ENCODE results near the gene TDRD12.
"Not testable (repeated sequence)": the region's sequence is repeated elsewhere in the genome, so short reads cannot be mapped to it uniquely, and the experiment has no call there.

The TDRD12 gene

GRCh38 chr19:32837531-32837930 lies 118.0 kb downstream of the TDRD12 start:
- no peaks in the 10 kb centered on the region for H3K4me1 Mint-ChIP-seq
- no peak overlapping the region for H3K27ac Mint-ChIP-seq
- TF ChIP-seq CTCF (IDR thresholded peaks at IDR 0.05; ENCODE audit: unreplicated experiment in 3 of 3): no peak
- H3K36me3 Mint-ChIP-seq (ENCODE audit: low read depth): peaks cover 28% of the 10 kb centered on the region
- H3K4me3 Mint-ChIP-seq: no peak overlapping the region
- peaks cover 18% of the 10 kb centered on the region for H3K9me3 Mint-ChIP-seq
- H3K27me3 Mint-ChIP-seq (ENCODE audit: low read depth): no peaks in the 10 kb centered on the region

- Mint-ChIP-seq H3K9me3 (peaks cover 30% of the 10 kb centered on the region), H3K36me3 (ENCODE audit: low read depth) (peaks cover 47% of the 10 kb centered on the region), H3K27ac (no peak overlapping the region), H3K4me3 (no peak overlapping the region), H3K4me1 (no peaks in the 10 kb centered on the region), H3K27me3 (ENCODE audit: low read depth) (peaks cover 5% of the 10 kb centered on the region)
- TF ChIP-seq CTCF (IDR thresholded peaks at IDR 0.05; ENCODE audit: unreplicated experiment in 3 of 3): no peak
These were observed 122.5 kb downstream of the TDRD12 start for GRCh38 chr19:32842061-32842460.

GRCh38 chr19:32843716-32844245 lies 124.2 kb downstream of the TDRD12 start:
- peaks cover 33% of the 10 kb centered on the region for H3K9me3 Mint-ChIP-seq
- no peak overlapping the region for H3K27ac Mint-ChIP-seq
- H3K36me3 Mint-ChIP-seq (ENCODE audit: low read depth): peaks cover 52% of the 10 kb centered on the region
- H3K4me3 Mint-ChIP-seq: no peak overlapping the region
- TF ChIP-seq CTCF (IDR thresholded peaks at IDR 0.05; ENCODE audit: unreplicated experiment in 3 of 3): no peak
- H3K27me3 Mint-ChIP-seq (ENCODE audit: low read depth): peaks cover 5% of the 10 kb centered on the region
- H3K4me1 Mint-ChIP-seq: no peaks in the 10 kb centered on the region

- Mint-ChIP-seq H3K9me3 (peaks cover 15% of the 10 kb centered on the region), H3K36me3 (ENCODE audit: low read depth) (peaks cover 24% of the 10 kb centered on the region)
- not testable (repeated sequence) for H3K27me3 Mint-ChIP-seq (ENCODE audit: low read depth); H3K4me1 Mint-ChIP-seq; H3K27ac Mint-ChIP-seq; H3K4me3 Mint-ChIP-seq
These were observed 128.5 kb downstream of the TDRD12 start for GRCh38 chr19:32848035-32848434.

- TF ChIP-seq CTCF (IDR thresholded peaks at IDR 0.05; ENCODE audit: unreplicated experiment in 3 of 3): no peak
- peaks cover 7% of the 10 kb centered on the region for H3K36me3 Mint-ChIP-seq (ENCODE audit: low read depth)
- no peak overlapping the region for H3K27ac Mint-ChIP-seq
- H3K27me3 Mint-ChIP-seq (ENCODE audit: low read depth): no peaks in the 10 kb centered on the region
- H3K4me1 Mint-ChIP-seq: no peaks in the 10 kb centered on the region
- H3K4me3 Mint-ChIP-seq: no peak overlapping the region
- peaks cover 1% of the 10 kb centered on the region for H3K9me3 Mint-ChIP-seq
These were observed 132.6 kb downstream of the TDRD12 start for GRCh38 chr19:32852216-32852615.

GRCh38 chr19:32856818-32857217 lies 137.3 kb downstream of the TDRD12 start:
- H3K9me3 Mint-ChIP-seq; H3K4me3 Mint-ChIP-seq; H3K4me1 Mint-ChIP-seq; H3K36me3 Mint-ChIP-seq (ENCODE audit: low read depth); H3K27me3 Mint-ChIP-seq (ENCODE audit: low read depth); H3K27ac Mint-ChIP-seq: not testable (repeated sequence)

- no peak overlapping the region for H3K27ac Mint-ChIP-seq
- peaks cover under 1% of the 10 kb centered on the region for H3K36me3 Mint-ChIP-seq (ENCODE audit: low read depth)
- TF ChIP-seq CTCF (IDR thresholded peaks at IDR 0.05; ENCODE audit: unreplicated experiment in 3 of 3): no peak
- H3K27me3 Mint-ChIP-seq (ENCODE audit: low read depth): no peaks in the 10 kb centered on the region
- H3K9me3 Mint-ChIP-seq: no peaks in the 10 kb centered on the region
- H3K4me1 Mint-ChIP-seq: no peaks in the 10 kb centered on the region
- no peak overlapping the region for H3K4me3 Mint-ChIP-seq
These were observed 138.0 kb downstream of the TDRD12 start for GRCh38 chr19:32857584-32857983.

Data from nephron (organoid).